ACC112 (cell line): ENCODE results near the gene NF2.

ENCODE experiments used
- H2AFZ ChIP-seq: fragments of 200-600 bp; sonication (generic); one replicate; pipeline ENCODE4 v1.6.0; 2017; ENCODE audit warnings: antibody characterized with exemption, low read length; ENCODE audit not compliant: unreplicated experiment
- H3K27ac ChIP-seq: fragments of 200-600 bp; sonication (generic); 2 replicates; pipeline ENCODE4 v1.5.1; 2014; ENCODE audit warnings: low read depth, mild to moderate bottlenecking, antibody characterized with exemption, low read length, moderate library complexity
- H3K27me3 ChIP-seq: fragments of 200-600 bp; sonication (generic); 2 replicates; pipeline ENCODE4 v1.6.1; 2014; ENCODE audit warnings: mild to moderate bottlenecking, antibody characterized with exemption, low read length, moderate library complexity, mixed read lengths; ENCODE audit not compliant: insufficient read depth
- H3K36me3 ChIP-seq: fragments of 200-600 bp; sonication (generic); 2 replicates; pipeline ENCODE4 v1.6.1; 2016; ENCODE audit warnings: mild to moderate bottlenecking, antibody characterized with exemption, low read length, moderate library complexity, mixed read lengths; ENCODE audit not compliant: insufficient read depth
- H3K4me1 ChIP-seq: fragments of 200-600 bp; sonication (generic); one replicate; pipeline ENCODE4 v1.6.1; 2016; ENCODE audit warnings: low read length, mixed read lengths; ENCODE audit not compliant: insufficient read depth, unreplicated experiment, control insufficient read depth
- H3K4me3 ChIP-seq: fragments of 200-600 bp; sonication (generic); 2 replicates; pipeline ENCODE4 v1.5.1; 2014; ENCODE audit warnings: mild to moderate bottlenecking, low read depth, low read length
- H3K79me2 ChIP-seq: fragments of 200-600 bp; sonication (generic); one replicate; pipeline ENCODE4 v1.6.0; 2016; ENCODE audit warnings: low read length; ENCODE audit not compliant: control insufficient read depth, unreplicated experiment, insufficient read depth

Gene NF2

GRCh38 chr22:29621761-29622526 lies 18.5 kb downstream of the NF2 start:
- H3K4me3 ChIP-seq: peak overlapping the region; percentile 72
- H2AFZ ChIP-seq: no peak overlapping the region
- peaks cover 68% of the 10 kb centered on the region for H3K79me2 ChIP-seq
- no peaks in the 10 kb centered on the region for H3K36me3 ChIP-seq
- H3K27ac ChIP-seq: peak overlapping the region; percentile 99
- peaks cover 64% of the 10 kb centered on the region for H3K4me1 ChIP-seq
- H3K27me3 ChIP-seq: no peaks in the 10 kb centered on the region

- no peaks in the 10 kb centered on the region for H3K27me3 ChIP-seq
- H3K4me3 ChIP-seq: no peak overlapping the region
- H2AFZ ChIP-seq: no peak overlapping the region
- peaks cover 69% of the 10 kb centered on the region for H3K79me2 ChIP-seq
- no peaks in the 10 kb centered on the region for H3K36me3 ChIP-seq
- H3K4me1 ChIP-seq: peaks cover 61% of the 10 kb centered on the region
- peak overlapping the region; percentile 99 for H3K27ac ChIP-seq
Measured at GRCh38 chr22:29623059-29623458, 19.6 kb downstream of the NF2 start.

GRCh38 chr22:29623553-29624169 lies 20.2 kb downstream of the NF2 start:
- H2AFZ ChIP-seq: no peak overlapping the region
- no peak overlapping the region for H3K4me3 ChIP-seq
- H3K4me1 ChIP-seq: peaks cover 55% of the 10 kb centered on the region
- H3K79me2 ChIP-seq: peaks cover 68% of the 10 kb centered on the region
- no peaks in the 10 kb centered on the region for H3K36me3 ChIP-seq
- peak overlapping the region; percentile 99 for H3K27ac ChIP-seq
- no peaks in the 10 kb centered on the region for H3K27me3 ChIP-seq

- Histone ChIP-seq H3K4me3 (peak overlapping the region; percentile 22; the same call in 1 of the 2 replicates), H3K27me3 (no peaks in the 10 kb centered on the region), H3K36me3 (no peaks in the 10 kb centered on the region), H2AFZ (peak overlapping the region; percentile 8), H3K27ac (peak overlapping the region; percentile 99), H3K79me2 (peaks cover 71% of the 10 kb centered on the region), H3K4me1 (peaks cover 60% of the 10 kb centered on the region)
Measured at GRCh38 chr22:29625090-29625825, 21.8 kb downstream of the NF2 start.

- no peaks in the 10 kb centered on the region for H3K27me3 ChIP-seq
- H2AFZ ChIP-seq: no peak overlapping the region
- no peaks in the 10 kb centered on the region for H3K36me3 ChIP-seq
- peaks cover 52% of the 10 kb centered on the region for H3K4me1 ChIP-seq
- no peak overlapping the region for H3K4me3 ChIP-seq
- peak overlapping the region; percentile 99 for H3K27ac ChIP-seq
- peaks cover 80% of the 10 kb centered on the region for H3K79me2 ChIP-seq
Measured at GRCh38 chr22:29626497-29627195, 23.2 kb downstream of the NF2 start.

- no peaks in the 10 kb centered on the region for H3K36me3 ChIP-seq
- peaks cover 82% of the 10 kb centered on the region for H3K79me2 ChIP-seq
- peaks cover 50% of the 10 kb centered on the region for H3K4me1 ChIP-seq
- H3K4me3 ChIP-seq: no peak overlapping the region
- H3K27me3 ChIP-seq: no peaks in the 10 kb centered on the region
- H3K27ac ChIP-seq: peak overlapping the region; percentile 99
- H2AFZ ChIP-seq: no peak overlapping the region
Measured at GRCh38 chr22:29627196-29627535, 23.7 kb downstream of the NF2 start.

- H3K27me3 ChIP-seq: no peaks in the 10 kb centered on the region
- no peak overlapping the region for H3K27ac ChIP-seq
- no peak overlapping the region for H2AFZ ChIP-seq
- H3K79me2 ChIP-seq: peaks cover 81% of the 10 kb centered on the region
- H3K4me3 ChIP-seq: no peak overlapping the region
- no peaks in the 10 kb centered on the region for H3K36me3 ChIP-seq
- peaks cover 50% of the 10 kb centered on the region for H3K4me1 ChIP-seq
Measured at GRCh38 chr22:29628996-29629902, 25.8 kb downstream of the NF2 start.

GRCh38 chr22:29629903-29630516 lies 26.6 kb downstream of the NF2 start:
- H3K27me3 ChIP-seq: no peaks in the 10 kb centered on the region
- no peaks in the 10 kb centered on the region for H3K36me3 ChIP-seq
- H2AFZ ChIP-seq: no peak overlapping the region
- H3K4me3 ChIP-seq: no peak overlapping the region
- peaks cover 50% of the 10 kb centered on the region for H3K4me1 ChIP-seq
- H3K27ac ChIP-seq: no peak overlapping the region
- H3K79me2 ChIP-seq: peaks cover 78% of the 10 kb centered on the region

- Histone ChIP-seq H3K36me3 (no peaks in the 10 kb centered on the region), H2AFZ (no peak overlapping the region), H3K79me2 (peaks cover 68% of the 10 kb centered on the region), H3K27ac (no peak overlapping the region), H3K4me3 (no peak overlapping the region), H3K4me1 (peaks cover 42% of the 10 kb centered on the region), H3K27me3 (no peaks in the 10 kb centered on the region)
Measured at GRCh38 chr22:29630987-29631386, 27.6 kb downstream of the NF2 start.
